Measurements from ENCODE around the gene CPEB4. TPM values are rescaled to one million over a fixed set of nuclear protein-coding genes. Genes with fewer than 3 reads are reported as not detected.
A peak's percentile ranks its signal among the peaks of the same experiment; 100 is the strongest.

Gene CPEB4
- total and polyA plus RNA-seq, 9 of the 15 experiments (the other 6 are each of a cell fraction or from before 2014, with no cell fraction given), result 7.4 to 21.3 (median 12.4) TPM

DNA sequence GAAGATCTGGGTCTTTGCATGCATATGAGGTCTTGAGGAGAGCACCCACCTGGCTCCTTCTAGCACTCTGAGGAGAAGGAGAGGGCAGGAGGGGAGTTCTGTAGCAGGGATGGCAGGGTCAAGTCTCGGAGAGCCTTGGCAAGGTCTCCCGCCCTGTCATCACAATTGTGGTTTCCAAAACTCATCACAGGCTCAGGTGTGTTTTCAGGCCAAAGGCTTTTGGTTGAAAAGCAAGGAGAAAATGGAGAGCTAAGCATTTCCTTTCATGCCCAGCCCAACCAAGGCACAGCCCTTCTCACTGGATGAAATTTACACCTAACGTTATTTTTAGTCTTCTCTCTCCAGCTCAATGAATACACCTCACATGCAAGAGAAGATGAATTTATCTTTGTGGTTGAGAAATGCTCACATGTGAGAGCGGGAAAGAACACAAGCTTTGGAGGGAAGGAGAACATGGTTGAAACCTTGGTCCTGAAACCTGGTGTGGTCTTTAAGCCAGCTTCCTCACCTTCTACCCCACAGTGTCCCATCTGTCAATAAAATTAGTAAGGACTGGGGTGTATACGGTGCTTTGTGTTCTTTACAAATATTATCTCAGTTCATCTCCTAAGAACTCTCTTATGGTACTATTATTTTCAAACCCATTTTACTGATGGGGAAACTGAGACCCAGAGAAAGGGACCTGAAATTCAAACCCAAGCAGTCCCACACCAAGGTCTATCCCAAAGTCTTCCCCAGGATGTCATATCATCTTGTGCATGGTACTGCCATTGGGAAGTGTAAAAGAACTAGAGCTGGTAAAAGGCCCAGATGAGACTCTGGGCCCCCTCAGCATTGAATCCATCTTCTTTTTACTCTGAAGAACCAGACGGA is 47.8 kb upstream of the CPEB4 start (continued):
- TF ChIP-seq KAT2B (IDR thresholded peaks at IDR 0.05; ENCODE audit: low read depth, low read length), result no peak
- TF ChIP-seq ETV1 (tag; conservative IDR thresholded peaks at IDR 0.05; ENCODE audit: low read depth), result no peak
- TF ChIP-seq, protein P1, sequence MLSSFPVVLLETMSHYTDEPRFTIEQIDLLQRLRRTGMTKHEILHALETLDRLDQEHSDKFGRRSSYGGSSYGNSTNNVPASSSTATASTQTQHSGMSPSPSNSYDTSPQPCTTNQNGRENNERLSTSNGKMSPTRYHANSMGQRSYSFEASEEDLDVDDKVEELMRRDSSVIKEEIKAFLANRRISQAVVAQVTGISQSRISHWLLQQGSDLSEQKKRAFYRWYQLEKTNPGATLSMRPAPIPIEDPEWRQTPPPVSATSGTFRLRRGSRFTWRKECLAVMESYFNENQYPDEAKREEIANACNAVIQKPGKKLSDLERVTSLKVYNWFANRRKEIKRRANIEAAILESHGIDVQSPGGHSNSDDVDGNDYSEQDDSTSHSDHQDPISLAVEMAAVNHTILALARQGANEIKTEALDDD (IDR thresholded peaks at IDR 0.05), result no peak
- TF ChIP-seq ZNF76 (CRISPR knock-in tag; IDR thresholded peaks at IDR 0.05; ENCODE audit: borderline replicate concordance), result no peak
- TF ChIP-seq, protein P2, sequence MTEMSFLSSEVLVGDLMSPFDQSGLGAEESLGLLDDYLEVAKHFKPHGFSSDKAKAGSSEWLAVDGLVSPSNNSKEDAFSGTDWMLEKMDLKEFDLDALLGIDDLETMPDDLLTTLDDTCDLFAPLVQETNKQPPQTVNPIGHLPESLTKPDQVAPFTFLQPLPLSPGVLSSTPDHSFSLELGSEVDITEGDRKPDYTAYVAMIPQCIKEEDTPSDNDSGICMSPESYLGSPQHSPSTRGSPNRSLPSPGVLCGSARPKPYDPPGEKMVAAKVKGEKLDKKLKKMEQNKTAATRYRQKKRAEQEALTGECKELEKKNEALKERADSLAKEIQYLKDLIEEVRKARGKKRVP (CRISPR knock-in tag; IDR thresholded peaks at IDR 0.05), result no peak
- no peak for TF ChIP-seq ZNF282 (CRISPR knock-in tag; IDR thresholded peaks at IDR 0.05)
- TF ChIP-seq ZFPM2 (CRISPR knock-in tag; IDR thresholded peaks at IDR 0.05), result no peak
- peak; percentile 30 for TF ChIP-seq PHF20 (IDR thresholded peaks at IDR 0.05; ENCODE audit: partially characterized antibody)
- no peak for TF ChIP-seq ZNF778 (CRISPR knock-in tag; IDR thresholded peaks at IDR 0.05)
- peak; percentile 68; the same call in 1 of the 2 replicates for TF ChIP-seq HDAC2 (IDR thresholded peaks at IDR 0.05)
- TF ChIP-seq ZNF57 (CRISPR knock-in tag; IDR thresholded peaks at IDR 0.05), result no peak
- no peak for TF ChIP-seq DDX20 (tag; IDR thresholded peaks at IDR 0.05; ENCODE audit: low read depth)
